Gastroesophageal sphincter (tissue), 4 donors: ENCODE data around the gene DNMT1. TPM values are rescaled to one million over a fixed set of nuclear protein-coding genes. Genes with fewer than 3 reads are reported as not detected.

Experiments used
- ATAC-seq: fragments of 150-250 bp; one replicate; pipeline ENCODE4 v1.9.1; 2016; ENCODE audit warnings: mild to moderate bottlenecking, moderate library complexity
- H3K27ac ChIP-seq, 4 donors: fragments of 200-600 bp; sonication (generic) in 3 of 4; 1 replicate in 3 of 4; 2 replicates in 1 of 4; pipeline ENCODE4 v1.5.1; 2016 to 2019
- H3K27me3 ChIP-seq: fragments of 200-600 bp; sonication (generic); one replicate; pipeline ENCODE4 v1.5.1; 2019
- H3K36me3 ChIP-seq, 2 donors: fragments of 200-600 bp; sonication (generic); one replicate each; pipeline ENCODE4 v1.5.1; 2019; ENCODE audit warnings: control low read depth in 1 of 2
- H3K4me1 ChIP-seq, 3 donors: fragments of 200-600 bp; sonication (generic); 1 replicate in 2 of 3; 2 replicates in 1 of 3; pipeline ENCODE4 v1.5.1; 2016 to 2019; ENCODE audit warnings: control low read depth in 2 of 3
- H3K4me3 ChIP-seq, 2 donors: fragments of 200-600 bp; sonication (generic); one replicate each; pipeline ENCODE4 v1.5.1; 2019; ENCODE audit warnings: mild to moderate bottlenecking in 1 of 2, moderate library complexity in 1 of 2
- H3K9me3 ChIP-seq, 3 donors: fragments of 200-600 bp; sonication (generic); one replicate each; pipeline ENCODE4 v1.5.1; 2017 to 2019; ENCODE audit warnings: control low read depth in 2 of 3
- CTCF ChIP-seq, 4 experiments: fragments of 200-600 bp in 2 of 4; fragments of 450-650 bp in 2 of 4; sonication (generic) in 1 of 4; IDR thresholded peaks; one replicate each; pipeline ENCODE4 v1.5.1; 2017 to 2019; ENCODE audit warnings: antibody characterized with exemption in 4 of 4, mild to moderate bottlenecking in 2 of 4, moderate library complexity in 2 of 4
- EP300 ChIP-seq: sonication (generic); formaldehyde crosslinking; IDR thresholded peaks from one replicate; pipeline ENCODE4 v1.6.1; 2017; ENCODE audit warnings: antibody characterized with exemption, mild to moderate bottlenecking
- POLR2A ChIP-seq, 2 donors: fragments of 450-650 bp; IDR thresholded peaks; one replicate each; pipeline ENCODE4 v1.6.1; 2017; ENCODE audit warnings: antibody characterized with exemption in 2 of 2, mild to moderate bottlenecking in 2 of 2, moderate library complexity in 1 of 2
- POLR2AphosphoS5 ChIP-seq: sonication (generic); formaldehyde crosslinking; IDR thresholded peaks from one replicate; pipeline ENCODE4 v1.6.1; 2017; ENCODE audit warnings: antibody characterized with exemption
- WGBS, 2 donors: methylation state at CpG; one replicate each; pipeline ENCODE4 v1.1.5; 2018; ENCODE audit warnings: low coverage in 1 of 2; 5-methylcytosine and 5-hydroxymethylcytosine counted together
- total RNA-seq, 4 donors: library from RNA; depleted of rRNA; stranded (reverse); fragments of >200 nt; gene quantifications; one replicate each; pipeline ENCODE4 v1.1.0, GENCODE V29; 2016

DNMT1 gene
- total RNA-seq, 4 donors from 2014 or later: 28.1 to 50.6 (median 38.1) TPM

GRCh38 chr19:10110076-10110971, 84.4 kb downstream of the DNMT1 start:
- peaks cover 0 to 66% of the 10 kb centered on the region in 2 donors for H3K36me3 ChIP-seq
- H3K9me3 ChIP-seq: no peaks in the 10 kb centered on the region
- H3K27me3 ChIP-seq: no peaks in the 10 kb centered on the region
- 78% methylated on average over 13 of the region's 44 CpGs; no CpG with 5 or more reads in 1 of the 2 donors for WGBS, 2 donors
- H3K4me3 ChIP-seq: no peak overlapping the region
- no peak for TF ChIP-seq POLR2AphosphoS5
- TF ChIP-seq CTCF (IDR thresholded peaks at IDR 0.05): no peak
- TF ChIP-seq EP300: no peak
- no peak for TF ChIP-seq POLR2A (IDR thresholded peaks at IDR 0.05)
- ATAC-seq: no peak
- H3K4me1 ChIP-seq: peaks cover 0 to 44% (median 14%) of the 10 kb centered on the region in 3 donors
- no peak overlapping the region for H3K27ac ChIP-seq

DNA sequence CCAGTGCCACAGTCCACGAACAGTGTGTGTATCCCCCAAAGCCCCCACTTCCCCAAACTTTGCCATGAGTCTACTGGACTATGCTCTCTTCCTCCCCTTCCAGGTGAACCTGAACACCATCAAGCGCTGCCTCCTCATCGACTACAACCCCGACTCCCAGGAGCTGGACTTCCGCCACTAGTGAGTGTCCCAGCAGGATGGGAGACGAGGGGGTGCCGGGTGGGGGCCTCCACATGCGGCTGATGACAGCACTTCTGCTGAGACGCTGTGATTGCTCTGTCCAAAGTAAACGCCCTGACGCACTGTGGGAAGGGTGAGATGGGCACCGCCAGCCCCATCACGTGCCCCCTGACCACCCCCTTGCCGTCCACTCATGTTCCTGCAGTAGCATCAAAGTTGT, 85.2 kb downstream of the DNMT1 start:
- 85% methylated on average over 4 of the region's 14 CpGs; no CpG with 5 or more reads in 1 of the 2 donors for WGBS, 2 donors
- Histone ChIP-seq H3K4me1 (peaks cover 0 to 44% (median 14%) of the 10 kb centered on the region in 3 donors), H3K9me3 (no peaks in the 10 kb centered on the region), H3K27me3 (no peaks in the 10 kb centered on the region), H3K27ac (no peak overlapping the region), H3K36me3 (peaks cover 0 to 58% of the 10 kb centered on the region in 2 donors), H3K4me3 (no peak overlapping the region)
- ATAC-seq: no peak
- TF ChIP-seq POLR2A (IDR thresholded peaks at IDR 0.05): no peak
- no peak for TF ChIP-seq POLR2AphosphoS5
- TF ChIP-seq EP300: no peak
- no peak for TF ChIP-seq CTCF (IDR thresholded peaks at IDR 0.05)

GRCh38 chr19:10107817-10108367, 86.9 kb downstream of the DNMT1 start:
- H3K4me1 ChIP-seq: peaks cover 0 to 34% (median 10%) of the 10 kb centered on the region in 3 donors
- WGBS, 2 donors: 88 to 90% methylated on average over 5 to 6 of the region's 14 CpGs
- no peak for TF ChIP-seq EP300
- no peak for TF ChIP-seq CTCF (IDR thresholded peaks at IDR 0.05)
- TF ChIP-seq POLR2AphosphoS5: no peak
- TF ChIP-seq POLR2A (IDR thresholded peaks at IDR 0.05): no peak
- no peaks in the 10 kb centered on the region for H3K9me3 ChIP-seq
- no peak overlapping the region for H3K27ac ChIP-seq
- H3K4me3 ChIP-seq: no peak overlapping the region
- peaks cover 0 to 49% of the 10 kb centered on the region in 2 donors for H3K36me3 ChIP-seq
- H3K27me3 ChIP-seq: no peaks in the 10 kb centered on the region
- ATAC-seq: no peak

DNA sequence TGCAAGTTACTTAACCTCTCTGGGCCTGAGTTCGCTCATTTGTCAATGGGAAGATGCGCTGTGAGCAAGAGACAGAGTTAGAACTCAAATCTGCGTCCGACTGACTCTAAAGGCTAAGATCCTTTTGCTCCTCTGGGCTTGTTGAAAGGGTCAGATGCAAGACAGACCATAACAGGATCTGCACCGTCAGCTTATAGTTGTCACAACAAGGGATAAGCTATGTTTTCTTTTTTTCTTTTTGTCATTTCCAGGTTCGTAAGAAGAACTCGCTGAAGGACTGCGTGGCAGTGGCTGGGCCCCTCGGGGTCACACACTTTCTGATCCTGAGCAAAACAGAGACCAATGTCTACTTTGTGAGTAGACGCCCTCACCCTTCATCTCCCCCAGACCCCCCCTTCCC, 87.5 kb downstream of the DNMT1 start:
- Histone ChIP-seq H3K4me3 (peak overlapping the region in 1 of 2 donors; percentile 74), H3K27ac (peak overlapping the region in 2 of 4 donors; percentile 82 to 86), H3K36me3 (peaks cover 0 to 49% of the 10 kb centered on the region in 2 donors), H3K4me1 (peaks cover 0 to 29% (median 10%) of the 10 kb centered on the region in 3 donors), H3K9me3 (no peaks in the 10 kb centered on the region), H3K27me3 (no peaks in the 10 kb centered on the region)
- WGBS, 2 donors: 68 to 71% methylated on average over 10 of the region's 10 CpGs
- TF ChIP-seq POLR2AphosphoS5 (no peak), CTCF (IDR thresholded peaks at IDR 0.05) (no peak), POLR2A (IDR thresholded peaks at IDR 0.05) (no peak), EP300 (no peak)
- no peak for ATAC-seq
